GM12878 (cell line): ENCODE results near the gene VTI1A. TPM values are rescaled to one million over a fixed set of nuclear protein-coding genes. Genes with fewer than 3 reads are reported as not detected.

Experiments used
- ATAC-seq: fragments of 200-7000 bp; cut with Tn5 transposase; 3 replicates; pipeline ENCODE4 v1.9.1; 2020; ENCODE audit warnings: mild to moderate bottlenecking, moderate library complexity
- BruUV-seq: library from RNA; stranded (reverse); fragments of 400-500 nt; replicated peaks from 2 replicates; lab custom pipeline; 2021; lab: Mats Ljungman, UMichigan
- CTCF ChIA-PET: fragments of 300-600 bp; sonication (Branson Sonifier 250); formaldehyde crosslinking; extraction: SDS; loops from one replicate; lab custom pipeline; 2021; ENCODE audit warnings: inconsistent platforms; lab: Yijun Ruan, JAX
- POLR2A ChIA-PET: fragments of 350-600 bp; formaldehyde crosslinking; extraction: SDS; loops from one replicate; lab custom pipeline; 2021; ENCODE audit warnings: inconsistent platforms; lab: Charles Lee
- RAD21 ChIA-PET: fragments of 300-600 bp; sonication (Branson Sonifier 250); formaldehyde crosslinking; loops from one replicate; lab custom pipeline; 2023; ENCODE audit warnings: antibody characterized with exemption; ENCODE audit not compliant: unreplicated experiment; lab: Charles Lee
- SMC1A ChIA-PET: fragments of 300-600 bp; sonication (Branson Sonifier 250); formaldehyde crosslinking; loops from one replicate; lab custom pipeline; 2023; ENCODE audit not compliant: unreplicated experiment, uncharacterized antibody; lab: Charles Lee
- DNase-seq: peaks from one replicate; pipeline ENCODE4 v3.0.0-alpha.2; 2011; ENCODE audit warnings: low read depth, low spot score
- FAIRE-seq: peaks from 3 replicates; lab custom pipeline; 2011; peaks lifted over from hg19 to GRCh38; lab: Jason Lieb, UNC
- H2AFZ ChIP-seq: 2 replicates; pipeline ENCODE4 v1.6.0; 2011; ENCODE audit warnings: low read depth, low read length, control low read depth; ENCODE audit not compliant: control insufficient read depth
- H3K27ac ChIP-seq: 2 replicates; pipeline ENCODE4 v1.5.1; 2011; ENCODE audit warnings: control low read depth; ENCODE audit not compliant: control insufficient read depth, insufficient read depth
- H3K27me3 ChIP-seq, 2 experiments: replicated peaks in 1 of 2; 2 replicates each; pipeline versions ENCODE4 v1.6.0 to v1.6.1; 2011; ENCODE audit warnings: low read length in 1 of 2; ENCODE audit not compliant: control insufficient read depth in 2 of 2, insufficient read depth in 2 of 2
- H3K36me3 ChIP-seq, 2 experiments: 2 replicates each; pipeline ENCODE4 v1.5.1; 2011; ENCODE audit warnings: low read length in 1 of 2; ENCODE audit not compliant: control insufficient read depth in 2 of 2, insufficient read depth in 2 of 2
- H3K4me1 ChIP-seq: 2 replicates; pipeline ENCODE4 v1.6.1; 2011; ENCODE audit warnings: mild to moderate bottlenecking, low read length, moderate library complexity, mixed read lengths; ENCODE audit not compliant: control insufficient read depth, insufficient read depth
- H3K4me2 ChIP-seq: 2 replicates; pipeline ENCODE4 v1.6.0; 2011; ENCODE audit warnings: control low read depth; ENCODE audit not compliant: control insufficient read depth, insufficient read depth
- H3K4me3 ChIP-seq: fragments of 200-600 bp; sonication (generic); 2 replicates; pipeline ENCODE4 v1.5.1; 2016
- H3K79me2 ChIP-seq: 2 replicates; pipeline ENCODE4 v1.6.0; 2011; ENCODE audit warnings: low read length; ENCODE audit not compliant: control insufficient read depth, insufficient read depth
- H3K9ac ChIP-seq: 2 replicates; pipeline ENCODE4 v1.8.0; 2011; ENCODE audit warnings: low read length, control low read depth, mixed read lengths; ENCODE audit not compliant: control insufficient read depth, insufficient read depth
- H3K9me3 ChIP-seq: replicated peaks from 3 replicates; pipeline ENCODE4 v1.5.1; 2011; ENCODE audit warnings: mild to moderate bottlenecking, low read length; ENCODE audit not compliant: control insufficient read depth, insufficient read depth
- H4K20me1 ChIP-seq: 2 replicates; pipeline ENCODE4 v1.6.0; 2011; ENCODE audit not compliant: control insufficient read depth, insufficient read depth
- CBFB ChIP-seq: IDR thresholded peaks from 2 replicates; pipeline ENCODE4 v1.6.1; 2016; ENCODE audit warnings: antibody characterized with exemption, low read depth
- HDAC2 ChIP-seq: fragments of 200-600 bp; sonication (generic); IDR thresholded peaks from 2 replicates; pipeline ENCODE4 v1.6.1; 2017
- NR2F1 ChIP-seq: fragments of 450-650 bp; conservative IDR thresholded peaks from 2 replicates; pipeline ENCODE4 v1.6.1; 2017; ENCODE audit warnings: mild to moderate bottlenecking
- POLR2A ChIP-seq: IDR thresholded peaks from 2 replicates; pipeline ENCODE4 v1.6.1; 2011; ENCODE audit warnings: low read depth, mild to moderate bottlenecking, low read length
- WGBS: methylation state at CpG from one replicate; pipeline ENCODE4 v1.1.6; 2016; ENCODE audit warnings: low lambda C conversion rate; ENCODE audit not compliant: insufficient replicate concordance, insufficient coverage; ENCODE audit errors: missing lambda C conversion rate; 5-methylcytosine and 5-hydroxymethylcytosine counted together
- in situ Hi-C: fragments of 300-500 bp; cut with MboI; formaldehyde crosslinking; loops from 9 replicates; pipeline ENCODE4 v1.14.3; 2018; ENCODE audit warnings: mixed read lengths
- intact Hi-C: fragments of 100-400 bp; cut with micrococcal nuclease; formaldehyde crosslinking; loops from one replicate; pipeline ENCODE4 v1.14.2; 2022; ENCODE audit not compliant: unreplicated experiment
- polyA plus RNA-seq, 11 experiments: library from polyadenylated mRNA; depleted of rRNA in 4 of 11; unstranded in 6 of 11; stranded (reverse) in 5 of 11; fragments of >200 nt; fragmentation: Nextera tagmentation in 4 of 11; fragmentation: Illumina TruSeq in 1 of 11; extraction: Ambion mirVana in 4 of 11; extraction: Trizol in 1 of 11; gene quantifications; 1 replicate in 1 of 11; 2 replicates in 10 of 11; pipeline versions ENCODE4 v1.2.1 to v1.2.3, GENCODE V29; 2011 to 2016; ENCODE audit warnings: inconsistent platforms in 2 of 11, missing spikeins in 2 of 11, low read depth in 1 of 11
- total RNA-seq, 4 experiments: library from RNA; depleted of rRNA in 3 of 4; stranded (reverse); fragments of >200 nt in 3 of 4; fragmentation: Illumina TruSeq in 1 of 4; extraction: Trizol in 1 of 4; gene quantifications; 2 replicates each; pipeline versions ENCODE4 v1.2.1 to v1.2.3, GENCODE V29; 2013 to 2021
- TF ChIP-seq, protein P1 (sequence below): fragments of 450-650 bp; IDR thresholded peaks from 2 replicates; pipeline ENCODE4 v1.6.1; 2018; ENCODE audit warnings: borderline replicate concordance, mild to moderate bottlenecking; ENCODE audit not compliant: partially characterized antibody
- TF ChIP-seq, protein P2 (sequence below): fragments of 450-650 bp; formaldehyde crosslinking; IDR thresholded peaks from 2 replicates; pipeline ENCODE4 v1.5.0; 2022; ENCODE audit warnings: mild to moderate bottlenecking, missing genetic modification characterization

VTI1A gene
- total and polyA plus RNA-seq, 10 of the 15 experiments (the other 5 are each of a cell fraction or from before 2014, with no cell fraction given) = 12.4 to 43.2 (median 27.5) TPM

DNA sequence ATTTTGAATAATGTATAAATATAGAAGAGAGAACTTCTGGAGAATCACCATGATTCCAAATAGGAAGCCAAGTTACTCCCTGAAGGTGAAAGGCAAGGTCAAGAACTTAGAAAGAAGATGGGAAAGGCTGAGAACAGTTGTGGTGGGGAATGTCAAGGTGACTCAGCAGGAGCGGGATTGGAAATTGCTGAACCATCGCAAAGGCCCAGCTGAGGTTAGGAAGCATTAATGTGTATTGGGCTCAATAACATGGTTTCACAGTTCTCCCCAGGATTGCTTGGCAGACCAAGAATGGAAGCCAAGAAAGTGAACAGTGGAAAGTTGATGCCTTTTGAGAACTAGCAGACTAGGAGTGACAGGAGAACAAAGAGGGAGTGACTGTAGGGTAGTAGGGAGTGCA is 133.3 kb downstream of the VTI1A start:
- SMC1A ChIA-PET = no interaction called here
- Histone ChIP-seq H3K9me3 (no peaks in the 10 kb centered on the region), H3K27me3 (no peaks in the 10 kb centered on the region), H3K4me2 (no peak overlapping the region), H2AFZ (no peak overlapping the region), H3K9ac (no peak overlapping the region), H3K79me2 (no peaks in the 10 kb centered on the region), H3K4me1 (no peaks in the 10 kb centered on the region), H3K27ac (no peak overlapping the region), H3K4me3 (no peak overlapping the region), H3K36me3 (no peaks in the 10 kb centered on the region), H4K20me1 (no peaks in the 10 kb centered on the region)
- intact Hi-C loops = no loop called here
- no peak for TF ChIP-seq NR2F1
- no peak for TF ChIP-seq CBFB
- TF ChIP-seq HDAC2 = no peak
- TF ChIP-seq, protein P1, sequence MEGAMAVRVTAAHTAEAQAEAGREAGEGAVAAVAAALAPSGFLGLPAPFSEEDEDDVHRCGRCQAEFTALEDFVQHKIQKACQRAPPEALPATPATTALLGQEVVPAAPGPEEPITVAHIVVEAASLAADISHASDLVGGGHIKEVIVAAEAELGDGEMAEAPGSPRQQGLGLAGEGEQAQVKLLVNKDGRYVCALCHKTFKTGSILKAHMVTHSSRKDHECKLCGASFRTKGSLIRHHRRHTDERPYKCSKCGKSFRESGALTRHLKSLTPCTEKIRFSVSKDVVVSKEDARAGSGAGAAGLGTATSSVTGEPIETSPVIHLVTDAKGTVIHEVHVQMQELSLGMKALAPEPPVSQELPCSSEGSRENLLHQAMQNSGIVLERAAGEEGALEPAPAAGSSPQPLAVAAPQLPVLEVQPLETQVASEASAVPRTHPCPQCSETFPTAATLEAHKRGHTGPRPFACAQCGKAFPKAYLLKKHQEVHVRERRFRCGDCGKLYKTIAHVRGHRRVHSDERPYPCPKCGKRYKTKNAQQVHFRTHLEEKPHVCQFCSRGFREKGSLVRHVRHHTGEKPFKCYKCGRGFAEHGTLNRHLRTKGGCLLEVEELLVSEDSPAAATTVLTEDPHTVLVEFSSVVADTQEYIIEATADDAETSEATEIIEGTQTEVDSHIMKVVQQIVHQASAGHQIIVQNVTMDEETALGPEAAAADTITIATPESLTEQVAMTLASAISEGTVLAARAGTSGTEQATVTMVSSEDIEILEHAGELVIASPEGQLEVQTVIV = no peak
- no peak for TF ChIP-seq POLR2A
- TF ChIP-seq, protein P2, sequence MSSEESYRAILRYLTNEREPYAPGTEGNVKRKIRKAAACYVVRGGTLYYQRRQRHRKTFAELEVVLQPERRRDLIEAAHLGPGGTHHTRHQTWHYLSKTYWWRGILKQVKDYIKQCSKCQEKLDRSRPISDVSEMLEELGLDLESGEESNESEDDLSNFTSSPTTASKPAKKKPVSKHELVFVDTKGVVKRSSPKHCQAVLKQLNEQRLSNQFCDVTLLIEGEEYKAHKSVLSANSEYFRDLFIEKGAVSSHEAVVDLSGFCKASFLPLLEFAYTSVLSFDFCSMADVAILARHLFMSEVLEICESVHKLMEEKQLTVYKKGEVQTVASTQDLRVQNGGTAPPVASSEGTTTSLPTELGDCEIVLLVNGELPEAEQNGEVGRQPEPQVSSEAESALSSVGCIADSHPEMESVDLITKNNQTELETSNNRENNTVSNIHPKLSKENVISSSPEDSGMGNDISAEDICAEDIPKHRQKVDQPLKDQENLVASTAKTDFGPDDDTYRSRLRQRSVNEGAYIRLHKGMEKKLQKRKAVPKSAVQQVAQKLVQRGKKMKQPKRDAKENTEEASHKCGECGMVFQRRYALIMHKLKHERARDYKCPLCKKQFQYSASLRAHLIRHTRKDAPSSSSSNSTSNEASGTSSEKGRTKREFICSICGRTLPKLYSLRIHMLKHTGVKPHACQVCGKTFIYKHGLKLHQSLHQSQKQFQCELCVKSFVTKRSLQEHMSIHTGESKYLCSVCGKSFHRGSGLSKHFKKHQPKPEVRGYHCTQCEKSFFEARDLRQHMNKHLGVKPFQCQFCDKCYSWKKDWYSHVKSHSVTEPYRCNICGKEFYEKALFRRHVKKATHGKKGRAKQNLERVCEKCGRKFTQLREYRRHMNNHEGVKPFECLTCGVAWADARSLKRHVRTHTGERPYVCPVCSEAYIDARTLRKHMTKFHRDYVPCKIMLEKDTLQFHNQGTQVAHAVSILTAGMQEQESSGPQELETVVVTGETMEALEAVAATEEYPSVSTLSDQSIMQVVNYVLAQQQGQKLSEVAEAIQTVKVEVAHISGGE = no peak
- no TSS peak for BruUV-seq
- WGBS = 96% methylated on average over 2 of the region's 2 CpGs
- FAIRE-seq = no peak
- in situ Hi-C loops = no loop called here
- ATAC-seq = no peak
- CTCF ChIA-PET = no interaction called here
- no peak for DNase-seq
- RAD21 ChIA-PET = no interaction called here
- POLR2A ChIA-PET = no interaction called here
